GM12872 (cell line): Measurements from ENCODE around the gene NUMA1.

Experiments used
- CTCF ChIP-seq: IDR thresholded peaks from 3 replicates; pipeline ENCODE4 v1.5.1; 2011; ENCODE audit warnings: low read depth, mild to moderate bottlenecking, low read length, moderate library complexity; ENCODE audit not compliant: insufficient read depth

NUMA1 gene

GRCh38 chr11:72012897-72013721, 67.2 kb downstream of the NUMA1 start:
- TF ChIP-seq CTCF = no peak

- no peak for TF ChIP-seq CTCF
Observed at GRCh38 chr11:72012091-72012630, 68.2 kb downstream of the NUMA1 start.

GRCh38 chr11:72010529-72011233, 69.7 kb downstream of the NUMA1 start:
- TF ChIP-seq CTCF = no peak

GRCh38 chr11:72009156-72009555, 71.2 kb downstream of the NUMA1 start:
- no peak for TF ChIP-seq CTCF

- TF ChIP-seq CTCF = no peak
Observed at GRCh38 chr11:72008728-72009127, 71.6 kb downstream of the NUMA1 start.

- TF ChIP-seq CTCF = no peak
Observed at GRCh38 chr11:72007587-72007986, 72.8 kb downstream of the NUMA1 start.

GRCh38 chr11:72007089-72007476, 73.3 kb downstream of the NUMA1 start:
- TF ChIP-seq CTCF = no peak
